Measurements from ENCODE around the gene C2orf78. TPM values are rescaled to one million over a fixed set of nuclear protein-coding genes. Genes with fewer than 3 reads are reported as not detected.

C2orf78 gene
- total RNA-seq, 2 donors from 2014 or later: 0.91 TPM; not detected in 1

DNA sequence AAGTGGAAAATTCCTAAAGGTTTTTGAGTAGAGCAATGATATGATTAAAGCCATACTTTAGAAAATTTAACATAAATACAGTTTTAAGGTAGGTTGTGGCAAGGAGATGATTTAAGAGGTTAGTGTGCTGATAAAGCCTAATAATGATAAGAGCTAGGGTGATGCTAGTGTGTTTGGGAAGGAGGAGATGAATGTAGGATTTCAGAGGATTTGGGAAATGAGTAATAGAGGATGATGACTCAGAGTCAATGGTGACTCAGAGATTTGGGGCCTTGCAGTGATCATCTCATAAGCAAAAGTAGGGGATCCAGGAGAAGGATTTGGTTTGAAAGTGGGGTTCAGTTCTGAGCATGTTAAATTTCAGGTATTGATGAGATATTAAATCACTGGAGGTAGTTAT is 68.0 kb downstream of the C2orf78 start:
- TF ChIP-seq POLR2A (IDR thresholded peaks at IDR 0.05) (no peak), POLR2AphosphoS5 (IDR thresholded peaks at IDR 0.05) (no peak)
- TF ChIP-seq, protein P1, sequence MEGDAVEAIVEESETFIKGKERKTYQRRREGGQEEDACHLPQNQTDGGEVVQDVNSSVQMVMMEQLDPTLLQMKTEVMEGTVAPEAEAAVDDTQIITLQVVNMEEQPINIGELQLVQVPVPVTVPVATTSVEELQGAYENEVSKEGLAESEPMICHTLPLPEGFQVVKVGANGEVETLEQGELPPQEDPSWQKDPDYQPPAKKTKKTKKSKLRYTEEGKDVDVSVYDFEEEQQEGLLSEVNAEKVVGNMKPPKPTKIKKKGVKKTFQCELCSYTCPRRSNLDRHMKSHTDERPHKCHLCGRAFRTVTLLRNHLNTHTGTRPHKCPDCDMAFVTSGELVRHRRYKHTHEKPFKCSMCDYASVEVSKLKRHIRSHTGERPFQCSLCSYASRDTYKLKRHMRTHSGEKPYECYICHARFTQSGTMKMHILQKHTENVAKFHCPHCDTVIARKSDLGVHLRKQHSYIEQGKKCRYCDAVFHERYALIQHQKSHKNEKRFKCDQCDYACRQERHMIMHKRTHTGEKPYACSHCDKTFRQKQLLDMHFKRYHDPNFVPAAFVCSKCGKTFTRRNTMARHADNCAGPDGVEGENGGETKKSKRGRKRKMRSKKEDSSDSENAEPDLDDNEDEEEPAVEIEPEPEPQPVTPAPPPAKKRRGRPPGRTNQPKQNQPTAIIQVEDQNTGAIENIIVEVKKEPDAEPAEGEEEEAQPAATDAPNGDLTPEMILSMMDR (IDR thresholded peaks at IDR 0.05): no peak
- intact Hi-C loops (cut with DNase I): no loop called here
- Histone ChIP-seq H3K4me1 (replicated peaks) (no peaks in the 10 kb centered on the region), H3K27ac (no peak overlapping the region), H3K36me3 (peaks cover 0 to 8% of the 10 kb centered on the region in 2 donors), H3K4me3 (no peak overlapping the region), H3K9me3 (no peaks in the 10 kb centered on the region), H3K27me3 (replicated peaks; ENCODE audit: insufficient read depth) (no peaks in the 10 kb centered on the region)
- no peak for DNase-seq (ENCODE audit: low spot score)

DNA sequence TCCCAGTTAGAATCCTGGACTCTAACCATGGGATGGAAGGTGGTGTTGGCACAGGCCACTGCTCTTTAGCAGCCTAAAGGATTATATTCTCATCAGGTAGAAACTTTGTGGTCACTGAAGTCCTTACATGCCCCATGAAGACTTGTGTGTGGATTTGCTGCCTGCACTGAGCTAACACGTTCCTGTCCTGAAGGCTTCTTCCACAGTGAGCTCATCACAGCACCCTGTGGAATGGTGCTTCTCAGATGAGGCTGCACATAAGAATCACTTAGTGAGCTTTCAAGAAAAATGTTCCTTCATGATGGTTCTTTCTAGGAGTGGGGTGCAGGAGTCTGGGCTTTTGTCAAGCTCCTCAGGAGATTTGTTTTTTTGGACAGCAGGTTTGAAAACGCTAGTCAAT is 71.5 kb downstream of the C2orf78 start:
- Histone ChIP-seq H3K27ac (no peak overlapping the region), H3K4me1 (replicated peaks) (no peaks in the 10 kb centered on the region), H3K4me3 (no peak overlapping the region), H3K9me3 (no peaks in the 10 kb centered on the region), H3K27me3 (replicated peaks; ENCODE audit: insufficient read depth) (no peaks in the 10 kb centered on the region), H3K36me3 (no peaks in the 10 kb centered on the region)
- no peak for TF ChIP-seq POLR2AphosphoS5 (IDR thresholded peaks at IDR 0.05)
- TF ChIP-seq POLR2A (IDR thresholded peaks at IDR 0.05): no peak
- TF ChIP-seq, protein P1 (IDR thresholded peaks at IDR 0.05): no peak
- DNase-seq (ENCODE audit: low spot score): no peak
- intact Hi-C loops (cut with DNase I): no loop called here
- WGBS: 80% methylated on average over 2 of the region's 2 CpGs

DNA sequence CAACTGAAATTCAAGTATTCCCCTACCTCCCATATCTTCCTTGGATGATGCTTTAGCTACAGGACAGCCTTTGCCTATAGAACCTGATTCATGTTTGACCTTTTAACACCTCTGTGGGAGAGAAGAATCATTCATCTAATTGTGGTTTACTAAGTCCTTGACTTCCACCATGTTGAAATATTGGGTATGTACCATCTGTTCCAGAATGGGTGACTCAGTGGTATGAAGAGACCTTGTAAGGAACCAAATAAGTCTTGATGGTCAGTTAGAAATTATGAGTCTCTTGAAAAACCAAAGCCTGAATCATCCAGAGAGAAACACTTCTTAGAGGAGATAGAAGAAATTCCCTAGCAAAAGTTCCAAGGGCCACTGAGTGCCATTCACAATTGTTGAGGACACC is 72.2 kb downstream of the C2orf78 start:
- no peak for DNase-seq (ENCODE audit: low spot score)
- Histone ChIP-seq H3K27me3 (replicated peaks; ENCODE audit: insufficient read depth) (no peaks in the 10 kb centered on the region), H3K9me3 (no peaks in the 10 kb centered on the region), H3K4me1 (replicated peaks) (no peaks in the 10 kb centered on the region), H3K36me3 (no peaks in the 10 kb centered on the region), H3K4me3 (no peak overlapping the region), H3K27ac (no peak overlapping the region)
- TF ChIP-seq POLR2A (IDR thresholded peaks at IDR 0.05) (no peak), POLR2AphosphoS5 (IDR thresholded peaks at IDR 0.05) (no peak)
- TF ChIP-seq, protein P1 (IDR thresholded peaks at IDR 0.05): no peak
- intact Hi-C loops (cut with DNase I): no loop called here

DNA sequence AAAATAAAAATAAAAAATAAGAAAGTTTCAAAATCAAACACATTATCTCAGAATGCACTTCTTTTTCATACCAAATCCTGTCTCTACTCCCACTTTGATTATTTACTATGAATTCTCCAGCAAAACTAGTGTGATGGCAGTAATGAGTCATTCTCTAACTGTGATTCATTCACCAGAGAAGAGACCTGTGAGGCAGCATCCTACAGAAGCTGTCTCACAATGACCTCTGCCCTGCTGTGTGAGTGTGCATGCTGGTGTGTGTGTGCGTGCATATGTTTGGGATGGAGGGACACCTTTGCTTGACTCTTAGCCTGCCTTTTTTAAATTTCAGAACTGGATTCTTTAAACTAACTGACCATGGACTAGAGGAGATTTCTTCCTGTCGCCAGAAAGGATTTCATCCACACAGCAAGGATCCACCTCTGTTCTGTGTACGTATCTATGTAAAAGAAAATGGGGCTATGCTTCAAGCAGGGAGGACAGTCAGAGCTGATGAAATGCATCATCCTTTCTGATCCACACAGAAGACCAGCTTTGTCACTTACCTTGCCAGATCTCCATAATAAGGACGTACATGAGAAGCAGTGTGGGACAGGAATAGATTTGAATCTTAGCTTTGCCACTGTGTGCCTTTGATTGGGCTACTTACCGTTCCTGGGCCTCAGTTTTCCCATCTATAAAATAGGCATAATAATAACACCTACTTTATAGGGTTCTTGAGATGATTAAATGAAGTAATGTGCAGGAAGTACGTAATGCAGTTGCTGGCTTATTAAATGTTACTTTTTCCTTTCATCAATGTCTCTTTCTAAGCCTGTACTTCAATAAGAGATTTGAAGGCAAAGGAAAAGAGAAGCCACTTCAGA is 76.0 kb downstream of the C2orf78 start:
- 91% methylated on average over 6 of the region's 6 CpGs for WGBS
- H3K9me3 ChIP-seq: no peaks in the 10 kb centered on the region
- TF ChIP-seq POLR2AphosphoS5 (IDR thresholded peaks at IDR 0.05) (no peak), POLR2A (IDR thresholded peaks at IDR 0.05) (no peak)
- no peaks in the 10 kb centered on the region for H3K27me3 ChIP-seq (replicated peaks; ENCODE audit: insufficient read depth)
- H3K4me1 ChIP-seq (replicated peaks): peaks cover 3% of the 10 kb centered on the region
- H3K27ac ChIP-seq: no peak overlapping the region
- DNase-seq (ENCODE audit: low spot score): no peak
- peaks cover 6 to 8% of the 10 kb centered on the region in 2 donors for H3K36me3 ChIP-seq
- no peak overlapping the region for H3K4me3 ChIP-seq
- intact Hi-C loops (cut with DNase I): no loop called here

DNA sequence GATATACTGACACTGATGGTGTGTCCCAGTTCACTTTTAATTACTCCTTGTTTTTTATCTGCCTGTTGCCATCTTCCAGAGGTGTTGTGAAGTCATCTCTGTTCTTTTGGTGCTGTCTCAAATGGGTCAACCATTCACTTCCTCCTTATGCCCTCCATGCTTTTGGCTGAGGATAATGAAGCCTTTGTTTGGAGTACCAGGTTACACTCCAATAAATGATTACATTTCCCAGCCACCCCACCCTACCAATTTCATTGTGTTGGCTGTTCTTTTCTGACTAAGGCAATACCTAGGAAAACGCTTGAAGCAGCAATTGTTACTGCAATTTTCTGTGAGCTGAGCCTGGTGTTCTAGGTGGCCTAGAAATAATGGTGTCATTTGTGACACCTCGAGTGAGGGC is 79.0 kb downstream of the C2orf78 start:
- TF ChIP-seq POLR2AphosphoS5 (IDR thresholded peaks at IDR 0.05): peak; percentile 85
- TF ChIP-seq, protein P1 (IDR thresholded peaks at IDR 0.05): no peak
- Histone ChIP-seq H3K4me3 (no peak overlapping the region), H3K36me3 (peaks cover 6 to 8% of the 10 kb centered on the region in 2 donors), H3K27ac (peak overlapping the region; percentile 45 to 69), H3K27me3 (replicated peaks; ENCODE audit: insufficient read depth) (no peaks in the 10 kb centered on the region), H3K9me3 (no peaks in the 10 kb centered on the region), H3K4me1 (replicated peaks) (peaks cover 3% of the 10 kb centered on the region)
- DNase-seq (ENCODE audit: low spot score): peak; percentile 55
- 45% methylated on average over 2 of the region's 2 CpGs for WGBS
- intact Hi-C loops (cut with DNase I): no loop called here

Other genes with a start within 250 kb of the C2orf78 start
- not detected for gene NAT8, start 141.8 kb upstream of the C2orf78 start, total RNA-seq
- gene TPRKB, start 46.8 kb upstream of the C2orf78 start, total RNA-seq: 10 to 100 TPM; 26.9 to 54.0 TPM
- gene DUSP11, start 4.1 kb upstream of the C2orf78 start, total RNA-seq: 10 to 100 TPM; 37.8 to 39.5 TPM
- 10 to 100 TPM; 45.9 to 56.6 TPM for gene STAMBP, start 44.8 kb downstream of the C2orf78 start, total RNA-seq
- gene ACTG2, start 108.8 kb downstream of the C2orf78 start, total RNA-seq: 1,000 to 10,000 TPM; 1,031 to 1,176 TPM
- gene DGUOK, start 142.7 kb downstream of the C2orf78 start, total RNA-seq: 100 to 1,000 TPM in 1 of 2 donors, 10 to 100 TPM in 1; 77.4 to 107 TPM
- 10 to 100 TPM; 12.8 to 13.8 TPM for gene TET3, start 200.7 kb downstream of the C2orf78 start, total RNA-seq